Adrenal gland (tissue), 12 donors: ENCODE measurements around the gene WDSUB1. TPM values are rescaled to one million over a fixed set of nuclear protein-coding genes. Genes with fewer than 3 reads are reported as not detected.

Source experiments
- DNase-seq, 7 donors: peaks; one replicate each; pipeline ENCODE4 v3.0.0-alpha.2; 2019 to 2020
- H3K27ac ChIP-seq, 5 donors: fragments of 200-600 bp; sonication (generic) in 4 of 5; 1 replicate in 3 of 5; 2 replicates in 2 of 5; pipeline versions ENCODE4 v1.5.1 to v1.8.0; 2016 to 2020; ENCODE audit warnings: mild to moderate bottlenecking in 1 of 5
- H3K27me3 ChIP-seq: fragments of 200-600 bp; 2 replicates; pipeline ENCODE4 v1.8.0; 2021
- H3K36me3 ChIP-seq, 2 donors: fragments of 200-600 bp; replicated peaks in 1 of 2; 1 replicate in 1 of 2; 2 replicates in 1 of 2; pipeline versions ENCODE4 v1.5.1 to v1.8.0; 2018 to 2022
- H3K4me1 ChIP-seq, 2 donors: fragments of 200-600 bp; replicated peaks in 1 of 2; 1 replicate in 1 of 2; 2 replicates in 1 of 2; pipeline versions ENCODE4 v1.5.1 to v1.8.0; 2018 to 2021
- H3K4me3 ChIP-seq, 4 donors: fragments of 200-600 bp; sonication (generic) in 3 of 4; one replicate each; pipeline ENCODE4 v1.5.1; 2016 to 2018
- H3K9me3 ChIP-seq, 3 donors: fragments of 200-600 bp; sonication (generic) in 1 of 3; replicated peaks in 1 of 3; 1 replicate in 2 of 3; 2 replicates in 1 of 3; pipeline versions ENCODE4 v1.5.1 to v1.8.0; 2016 to 2021
- CTCF ChIP-seq, 6 experiments: fragments of 450-650 bp in 4 of 6; fragments of 200-600 bp in 2 of 6; sonication (generic) in 1 of 6; IDR thresholded peaks; 1 replicate in 5 of 6; 2 replicates in 1 of 6; pipeline versions ENCODE4 v1.5.1 to v1.8.0; 2016 to 2021; ENCODE audit warnings: antibody characterized with exemption in 6 of 6, mild to moderate bottlenecking in 2 of 6, moderate library complexity in 1 of 6
- POLR2A ChIP-seq, 2 donors: fragments of 450-650 bp; IDR thresholded peaks; one replicate each; pipeline ENCODE4 v1.6.1; 2017; ENCODE audit warnings: antibody characterized with exemption in 2 of 2, mild to moderate bottlenecking in 2 of 2, moderate library complexity in 1 of 2
- WGBS, 4 donors: extraction: QIAGEN DNeasy Blood & Tissue Kit in 2 of 4; methylation state at CpG; one replicate each; pipeline versions ENCODE4 v1.1.5 to v1.1.7; 2013 to 2017; 5-methylcytosine and 5-hydroxymethylcytosine counted together
- intact Hi-C, 2 donors: fragments of 100-400 bp; cut with DNase I; formaldehyde crosslinking; loops; one replicate each; pipeline versions ENCODE4 v1.14.1 to v1.15.0; 2022 to 2023
- polyA plus RNA-seq, 3 donors: library from polyadenylated mRNA; stranded (reverse); fragments of 200-250 nt in 2 of 3; fragments of 350-450 nt in 1 of 3; fragmentation: Illumina TruSeq in 1 of 3; extraction: RNeasy Lipid Tissue Mini Kit (QIAGEN cat#74804) in 1 of 3; gene quantifications; one replicate each; pipeline ENCODE4 v1.2.3, GENCODE V29; 2013 to 2014
- total RNA-seq, 9 donors: library from RNA; depleted of rRNA in 4 of 9; stranded (reverse); fragments of >200 nt in 4 of 9; fragments of 120-200 nt in 1 of 9; fragmentation: NEBNext Ultra II Directional in 1 of 9; extraction: Animal tissue kit (Norgen Biotek cat#: 25700) in 1 of 9; gene quantifications; one replicate each; pipeline versions ENCODE4 v1.1.0 to v1.2.4, GENCODE V29; 2013 to 2023
- donor health status: healthy with polysubstance abuse.
- donor health status: Bipolar disorder and iron deficiency.
- donor health status: DM: yes; HTN: yes; CAD: no.
- donor health status: DM: no; HTN: no; CAD: no.
- donor health status: DM: no; HTN: no; CAD: no.
- donor health status: DM: yes; HTN: yes; CAD: no.

The WDSUB1 gene
- total and polyA plus RNA-seq, 12 donors, result 5.5 to 16.5 (median 9.8) TPM

- peak in 6 of 7 donors; percentile 26 to 73 (median 42) for DNase-seq
- Histone ChIP-seq H3K9me3 (no peaks in the 10 kb centered on the region), H3K27me3 (no peaks in the 10 kb centered on the region), H3K36me3 (peaks cover 0 to 12% of the 10 kb centered on the region in 2 donors), H3K4me3 (no peak overlapping the region), H3K27ac (peak overlapping the region in 1 of 5 donors; percentile 39), H3K4me1 (peaks cover 0 to 3% of the 10 kb centered on the region in 2 donors)
- intact Hi-C loops, result no loop called here
- TF ChIP-seq CTCF (IDR thresholded peaks at IDR 0.05) (no peak), POLR2A (IDR thresholded peaks at IDR 0.05) (no peak)
- WGBS, 4 donors, result 65 to 78% (median 68%) methylated on average over 3 to 4 of the region's 4 CpGs
Observed at GRCh38 chr2:159202568-159203071, 83.9 kb downstream of the WDSUB1 start.

- intact Hi-C loops, result no loop called here
- 79 to 87% (median 81%) methylated on average over 8 of the region's 8 CpGs for WGBS, 4 donors
- peak overlapping the region in 1 of 5 donors; percentile 16 for H3K27ac ChIP-seq
Observed at GRCh38 chr2:159201360-159202063, 85.0 kb downstream of the WDSUB1 start.

GRCh38 chr2:159200498-159200897, 86.0 kb downstream of the WDSUB1 start:
- Histone ChIP-seq H3K27ac (no peak overlapping the region), H3K9me3 (no peaks in the 10 kb centered on the region), H3K27me3 (no peaks in the 10 kb centered on the region), H3K36me3 (peaks cover 0 to 29% of the 10 kb centered on the region in 2 donors), H3K4me3 (no peak overlapping the region), H3K4me1 (peaks cover 0 to 3% of the 10 kb centered on the region in 2 donors)
- intact Hi-C loops, result no loop called here
- WGBS, 4 donors, result 86 to 90% (median 86%) methylated on average over 1 of the region's 1 CpG
- DNase-seq, result no peak
- TF ChIP-seq POLR2A (IDR thresholded peaks at IDR 0.05), result no peak
- no peak for TF ChIP-seq CTCF (IDR thresholded peaks at IDR 0.05)

More at GRCh38 chr2:159201360-159202063, 85.0 kb downstream of the WDSUB1 start:
- Histone ChIP-seq H3K4me1 (peaks cover 0 to 3% of the 10 kb centered on the region in 2 donors), H3K36me3 (peaks cover 0 to 22% of the 10 kb centered on the region in 2 donors), H3K9me3 (no peaks in the 10 kb centered on the region), H3K27me3 (no peaks in the 10 kb centered on the region), H3K4me3 (no peak overlapping the region)
- TF ChIP-seq POLR2A (IDR thresholded peaks at IDR 0.05) (no peak), CTCF (IDR thresholded peaks at IDR 0.05) (no peak)
- DNase-seq, result no peak

GRCh38 chr2:159199761-159200465, 86.6 kb downstream of the WDSUB1 start:
- no peak for DNase-seq
- H3K27ac ChIP-seq, result no peak overlapping the region
- peaks cover 0 to 3% of the 10 kb centered on the region in 2 donors for H3K4me1 ChIP-seq
- H3K27me3 ChIP-seq, result no peaks in the 10 kb centered on the region
- H3K4me3 ChIP-seq, result no peak overlapping the region
- H3K9me3 ChIP-seq, result no peaks in the 10 kb centered on the region
- WGBS, 4 donors, result 94 to 97% (median 96%) methylated on average over 4 of the region's 4 CpGs
- TF ChIP-seq CTCF (IDR thresholded peaks at IDR 0.05) (no peak), POLR2A (IDR thresholded peaks at IDR 0.05) (no peak)
- intact Hi-C loops, result no loop called here
- peaks cover 0 to 33% of the 10 kb centered on the region in 2 donors for H3K36me3 ChIP-seq
